Sigmoid colon (tissue), 7 donors: ENCODE results near the gene PCDHGB2. TPM values are rescaled to one million over a fixed set of nuclear protein-coding genes. Genes with fewer than 3 reads are reported as not detected.
"Not testable (repeated sequence)": the region's sequence is repeated elsewhere in the genome, so short reads cannot be mapped to it uniquely, and the experiment has no call there.

Experiments used
- DNase-seq: peaks from one replicate; pipeline ENCODE4 v3.0.0-alpha.2; 2019
- H3K27ac ChIP-seq, 4 donors: fragments of 200-600 bp; sonication (generic); one replicate each; pipeline ENCODE4 v1.5.1; 2016 to 2019; ENCODE audit warnings: mild to moderate bottlenecking in 1 of 4
- H3K27me3 ChIP-seq, 3 donors: fragments of 200-600 bp; sonication (generic); one replicate each; pipeline ENCODE4 v1.5.1; 2019; ENCODE audit warnings: mild to moderate bottlenecking in 1 of 3
- H3K36me3 ChIP-seq, 4 donors: fragments of 200-600 bp; sonication (generic); one replicate each; pipeline ENCODE4 v1.5.1; 2016 to 2019
- H3K4me1 ChIP-seq, 4 donors: fragments of 200-600 bp; sonication (generic); one replicate each; pipeline ENCODE4 v1.5.1; 2017 to 2019
- H3K4me3 ChIP-seq, 4 donors: fragments of 200-600 bp; sonication (generic); one replicate each; pipeline ENCODE4 v1.5.1; 2017 to 2019; ENCODE audit warnings: mild to moderate bottlenecking in 2 of 4, moderate library complexity in 1 of 4
- H3K9me3 ChIP-seq, 4 donors: fragments of 200-600 bp in 3 of 4; sonication (generic) in 3 of 4; one replicate each; pipeline versions ENCODE4 v1.5.1 to v1.6.1; 2013 to 2019
- EP300 ChIP-seq, 4 donors: sonication (generic); formaldehyde crosslinking; IDR thresholded peaks; one replicate each; pipeline ENCODE4 v1.6.1; 2017; ENCODE audit warnings: antibody characterized with exemption in 4 of 4
- POLR2A ChIP-seq, 2 donors: fragments of 450-650 bp; IDR thresholded peaks; one replicate each; pipeline ENCODE4 v1.6.1; 2016; ENCODE audit warnings: antibody characterized with exemption in 2 of 2, mild to moderate bottlenecking in 2 of 2, moderate library complexity in 2 of 2
- POLR2AphosphoS5 ChIP-seq, 4 donors: sonication (generic); formaldehyde crosslinking; IDR thresholded peaks; one replicate each; pipeline ENCODE4 v1.6.1; 2017; ENCODE audit warnings: antibody characterized with exemption in 4 of 4
- WGBS, 2 donors: extraction: QIAGEN DNeasy Blood & Tissue Kit; methylation state at CpG; one replicate each; pipeline ENCODE4 v1.1.7; 2013; 5-methylcytosine and 5-hydroxymethylcytosine counted together
- intact Hi-C: fragments of 100-400 bp; cut with DNase I; formaldehyde crosslinking; loops from one replicate; pipeline ENCODE4 v1.15.1; 2023
- polyA plus RNA-seq, 3 donors: library from polyadenylated mRNA; stranded (reverse); fragments of 200-250 nt; gene quantifications; one replicate each; pipeline ENCODE4 v1.2.3, GENCODE V29; 2013
- total RNA-seq, 4 donors: library from RNA; depleted of rRNA; stranded (reverse); fragments of >200 nt; gene quantifications; one replicate each; pipeline ENCODE4 v1.1.0, GENCODE V29; 2016
- TF ChIP-seq, protein P1 (sequence below), 4 experiments: fragments of 450-650 bp in 3 of 4; fragments of 200-600 bp in 1 of 4; IDR thresholded peaks; one replicate each; pipeline ENCODE4 v1.5.1; 2016 to 2019; ENCODE audit warnings: antibody characterized with exemption in 4 of 4, mild to moderate bottlenecking in 3 of 4, moderate library complexity in 2 of 4
- donor health status: healthy with polysubstance abuse.
- donor health status: Bipolar disorder and iron deficiency.
- donor health status: healthy.

The PCDHGB2 gene
- total and polyA plus RNA-seq, 7 donors: 0.51 to 12.9 (median 4.4) TPM; not detected in 2

DNA sequence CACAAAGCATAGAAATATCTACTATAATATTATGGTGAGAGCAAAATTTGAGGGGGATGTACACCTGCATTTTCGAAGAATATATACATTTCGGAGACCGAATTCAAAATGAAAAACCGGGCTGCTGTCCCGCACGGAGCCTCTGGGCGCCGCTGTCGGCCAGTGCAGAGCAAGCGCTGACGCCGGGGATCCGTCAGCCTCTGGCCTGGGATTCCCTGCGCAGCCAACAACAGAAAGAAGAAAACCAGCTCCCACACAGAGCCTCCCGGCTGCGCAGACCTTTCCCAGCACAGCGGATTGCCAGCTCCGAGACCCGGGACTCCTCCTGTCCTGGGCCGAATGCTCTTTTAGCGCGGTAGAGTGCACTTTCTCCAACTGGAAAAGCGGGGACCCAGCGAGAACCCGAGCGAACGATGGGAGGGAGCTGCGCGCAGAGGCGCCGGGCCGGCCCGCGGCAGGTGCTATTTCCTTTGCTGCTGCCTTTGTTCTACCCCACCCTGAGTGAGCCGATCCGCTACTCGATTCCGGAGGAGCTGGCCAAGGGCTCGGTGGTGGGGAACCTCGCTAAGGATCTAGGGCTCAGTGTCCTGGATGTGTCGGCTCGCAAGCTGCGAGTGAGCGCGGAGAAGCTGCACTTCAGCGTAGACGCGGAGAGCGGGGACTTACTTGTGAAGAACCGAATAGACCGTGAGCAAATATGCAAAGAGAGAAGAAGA is 48.2 kb downstream of the PCDHGB2 start, which contains the start of gene PCDHGB6:
Gene PCDHGB6 (plus strand): TSS at position 232 of the 716 bp plus-strand sequence. CDS start 182 bp downstream, at position 414.
- intact Hi-C loops: loop anchor here (5.0 kb wide), 1 partner anchor 119 kb away; no protein-coding TSS in a partner anchor
- 13 to 46% methylated on average over 51 of the region's 51 CpGs for WGBS, 2 donors
- not testable (repeated sequence) for H3K36me3 ChIP-seq, H3K4me1 ChIP-seq, DNase-seq, H3K27me3 ChIP-seq
- H3K27ac ChIP-seq: peak within 1 kb of the TSS in 1 of 4 donors; percentile 33
- peaks cover 36 to 92% (median 82%) of the 10 kb centered on the region in 4 donors for H3K9me3 ChIP-seq
- TF ChIP-seq, protein P1, sequence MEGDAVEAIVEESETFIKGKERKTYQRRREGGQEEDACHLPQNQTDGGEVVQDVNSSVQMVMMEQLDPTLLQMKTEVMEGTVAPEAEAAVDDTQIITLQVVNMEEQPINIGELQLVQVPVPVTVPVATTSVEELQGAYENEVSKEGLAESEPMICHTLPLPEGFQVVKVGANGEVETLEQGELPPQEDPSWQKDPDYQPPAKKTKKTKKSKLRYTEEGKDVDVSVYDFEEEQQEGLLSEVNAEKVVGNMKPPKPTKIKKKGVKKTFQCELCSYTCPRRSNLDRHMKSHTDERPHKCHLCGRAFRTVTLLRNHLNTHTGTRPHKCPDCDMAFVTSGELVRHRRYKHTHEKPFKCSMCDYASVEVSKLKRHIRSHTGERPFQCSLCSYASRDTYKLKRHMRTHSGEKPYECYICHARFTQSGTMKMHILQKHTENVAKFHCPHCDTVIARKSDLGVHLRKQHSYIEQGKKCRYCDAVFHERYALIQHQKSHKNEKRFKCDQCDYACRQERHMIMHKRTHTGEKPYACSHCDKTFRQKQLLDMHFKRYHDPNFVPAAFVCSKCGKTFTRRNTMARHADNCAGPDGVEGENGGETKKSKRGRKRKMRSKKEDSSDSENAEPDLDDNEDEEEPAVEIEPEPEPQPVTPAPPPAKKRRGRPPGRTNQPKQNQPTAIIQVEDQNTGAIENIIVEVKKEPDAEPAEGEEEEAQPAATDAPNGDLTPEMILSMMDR (IDR thresholded peaks at IDR 0.05): peak in 3 of 4 experiments; percentile 9 to 32 (median 21)
- peak within 1 kb of the TSS; percentile 5 to 33 (median 29) for H3K4me3 ChIP-seq

DNA sequence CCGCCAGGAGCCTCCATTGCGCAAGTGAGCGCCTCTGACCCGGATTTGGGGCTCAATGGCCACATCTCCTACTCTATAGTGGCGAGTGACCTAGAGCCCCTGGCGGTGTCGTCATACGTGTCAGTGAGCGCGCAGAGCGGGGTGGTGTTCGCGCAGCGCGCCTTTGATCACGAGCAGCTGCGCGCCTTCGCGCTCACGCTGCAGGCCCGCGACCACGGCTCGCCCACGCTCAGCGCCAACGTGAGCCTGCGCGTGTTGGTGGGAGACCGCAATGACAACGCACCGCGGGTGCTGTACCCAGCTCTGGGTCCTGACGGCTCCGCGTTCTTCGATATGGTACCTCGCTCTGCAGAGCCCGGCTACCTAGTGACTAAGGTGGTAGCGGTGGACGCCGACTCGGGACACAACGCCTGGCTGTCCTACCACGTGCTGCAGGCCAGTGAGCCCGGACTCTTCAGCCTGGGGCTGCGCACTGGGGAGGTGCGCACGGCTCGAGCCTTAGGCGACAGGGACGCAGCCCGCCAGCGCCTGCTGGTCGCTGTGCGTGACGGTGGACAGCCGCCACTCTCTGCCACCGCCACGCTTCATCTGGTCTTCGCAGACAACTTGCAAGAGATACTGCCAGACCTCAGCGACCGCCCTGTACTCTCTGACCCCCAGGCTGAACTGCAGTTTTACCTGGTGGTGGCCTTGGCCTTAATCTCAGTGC is 50.0 kb downstream of the PCDHGB2 start:
- WGBS, 2 donors: 30 to 67% methylated on average over 64 of the region's 64 CpGs
- DNase-seq: peak; percentile 46

DNA sequence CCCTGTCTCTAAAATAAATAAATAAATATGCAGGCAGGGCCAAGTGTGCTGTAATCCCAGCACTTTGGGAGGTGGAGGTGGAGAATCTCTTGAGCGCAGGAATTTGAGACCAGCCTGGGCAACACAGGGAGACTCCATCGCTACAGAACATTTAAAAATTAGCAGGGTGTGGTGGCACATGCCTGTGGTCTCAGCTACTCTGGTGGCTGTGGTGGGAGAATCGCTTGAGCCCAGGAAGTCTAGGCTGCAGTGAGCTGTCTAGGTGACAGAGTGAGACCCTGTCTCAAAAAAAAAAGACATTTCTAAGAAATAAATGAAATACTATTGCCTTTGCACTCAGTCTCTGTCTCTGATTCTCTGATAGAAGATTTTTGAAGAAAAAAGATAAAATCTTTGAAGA is 51.8 kb downstream of the PCDHGB2 start:
- TF ChIP-seq, protein P1 (IDR thresholded peaks at IDR 0.05): no peak
- TF ChIP-seq POLR2A (IDR thresholded peaks at IDR 0.05): no peak
- no peak for TF ChIP-seq POLR2AphosphoS5 (IDR thresholded peaks at IDR 0.05)
- no peak for TF ChIP-seq EP300 (IDR thresholded peaks at IDR 0.05)
- Histone ChIP-seq H3K4me3 (no peak overlapping the region), H3K27ac (no peak overlapping the region), H3K36me3 (peaks cover 0 to 11% (median 0%) of the 10 kb centered on the region in 4 donors), H3K4me1 (no peaks in the 10 kb centered on the region), H3K27me3 (no peaks in the 10 kb centered on the region), H3K9me3 (peaks cover 40 to 92% (median 78%) of the 10 kb centered on the region in 4 donors)
- WGBS, 2 donors: 68 to 77% methylated on average over 3 of the region's 3 CpGs
- intact Hi-C loops: no loop called here
- DNase-seq: no peak

More for the DNA sequence above, 50.0 kb downstream of the PCDHGB2 start:
- no peak overlapping the region for H3K27ac ChIP-seq
- intact Hi-C loops: loop anchor here (5.0 kb wide), 1 partner anchor 118 kb away; no protein-coding TSS in a partner anchor
- peaks cover 37 to 91% (median 83%) of the 10 kb centered on the region in 4 donors for H3K9me3 ChIP-seq
- H3K36me3 ChIP-seq: peaks cover 0 to 11% (median 0%) of the 10 kb centered on the region in 4 donors
- no peak overlapping the region for H3K4me3 ChIP-seq
- H3K4me1 ChIP-seq: no peaks in the 10 kb centered on the region
- no peaks in the 10 kb centered on the region for H3K27me3 ChIP-seq
- TF ChIP-seq POLR2AphosphoS5 (IDR thresholded peaks at IDR 0.05): no peak
- TF ChIP-seq POLR2A (IDR thresholded peaks at IDR 0.05): no peak
- no peak for TF ChIP-seq EP300 (IDR thresholded peaks at IDR 0.05)
- TF ChIP-seq, protein P1 (IDR thresholded peaks at IDR 0.05): no peak

Other genes with a start within 250 kb of the PCDHGB2 start
Only the 30 nearest of the 36 such genes appear.
- gene PCDHB9, start 172.8 kb upstream of the PCDHGB2 start, total RNA-seq: 1 to 10 TPM; 2.1 to 6.2 (median 5.1) TPM
- under 1 TPM in 2 of 3 donors, not detected in 1; under 0.01 to 0.26 TPM for gene PCDHB9, start 172.8 kb upstream of the PCDHGB2 start, polyA plus RNA-seq
- 1 to 10 TPM; 3.9 to 6.2 (median 4.9) TPM for gene PCDHB10, start 167.6 kb upstream of the PCDHGB2 start, total RNA-seq
- under 1 TPM in 2 of 3 donors, not detected in 1; 0.60 to 0.80 TPM for gene PCDHB10, start 167.6 kb upstream of the PCDHGB2 start, polyA plus RNA-seq
- 1 to 10 TPM; 1.8 to 5.0 (median 3.6) TPM for gene PCDHB11, start 160.4 kb upstream of the PCDHGB2 start, total RNA-seq
- under 1 TPM in 1 of 3 donors, not detected in 2; 0.34 TPM for gene PCDHB11, start 160.4 kb upstream of the PCDHGB2 start, polyA plus RNA-seq
- gene PCDHB12, start 151.3 kb upstream of the PCDHGB2 start, total RNA-seq: 10 to 100 TPM in 1 of 4 donors, 1 to 10 TPM in 3; 4.3 to 10.2 (median 5.7) TPM
- gene PCDHB12, start 151.3 kb upstream of the PCDHGB2 start, polyA plus RNA-seq: under 1 TPM in 2 of 3 donors, not detected in 1; 0.34 to 0.60 TPM
- 1 to 10 TPM; 3.3 to 7.8 (median 6.1) TPM for gene PCDHB13, start 146.1 kb upstream of the PCDHGB2 start, total RNA-seq
- gene PCDHB13, start 146.1 kb upstream of the PCDHGB2 start, polyA plus RNA-seq: under 1 TPM in 2 of 3 donors, not detected in 1; 0.23 to 0.52 TPM
- gene PCDHB14, start 136.7 kb upstream of the PCDHGB2 start, total RNA-seq: 10 to 100 TPM in 1 of 4 donors, 1 to 10 TPM in 3; 6.3 to 10.5 (median 8.3) TPM
- gene PCDHB14, start 136.7 kb upstream of the PCDHGB2 start, polyA plus RNA-seq: 1 to 10 TPM in 1 of 3 donors, not detected in 2; 1.0 TPM
- 1 to 10 TPM; 2.9 to 7.3 (median 5.4) TPM for gene PCDHB15, start 114.6 kb upstream of the PCDHGB2 start, total RNA-seq
- under 1 TPM in 2 of 3 donors, not detected in 1; 0.23 to 0.93 TPM for gene PCDHB15, start 114.6 kb upstream of the PCDHGB2 start, polyA plus RNA-seq
- under 1 TPM in 2 of 4 donors, not detected in 2; 0.81 to 0.82 TPM for gene SLC25A2, start 55.9 kb upstream of the PCDHGB2 start, total RNA-seq
- under 1 TPM in 1 of 3 donors, not detected in 2; 0.35 TPM for gene SLC25A2, start 55.9 kb upstream of the PCDHGB2 start, polyA plus RNA-seq
- 10 to 100 TPM; 44.9 to 62.2 (median 48.1) TPM for gene TAF7, start 39.2 kb upstream of the PCDHGB2 start, total RNA-seq
- 10 to 100 TPM; 60.1 to 68.0 (median 62.7) TPM for gene TAF7, start 39.2 kb upstream of the PCDHGB2 start, polyA plus RNA-seq
- 1 to 10 TPM in 3 of 4 donors, under 1 TPM in 1; 0.71 to 1.4 (median 1.1) TPM for gene PCDHGA1, start 29.5 kb upstream of the PCDHGB2 start, total RNA-seq
- gene PCDHGA1, start 29.5 kb upstream of the PCDHGB2 start, polyA plus RNA-seq: under 1 TPM in 1 of 3 donors, not detected in 2; 0.26 TPM
- gene PCDHGA2, start 21.2 kb upstream of the PCDHGB2 start, total RNA-seq: 1 to 10 TPM; 2.8 to 4.9 (median 3.8) TPM
- under 1 TPM in 1 of 3 donors, not detected in 2; 0.47 TPM for gene PCDHGA2, start 21.2 kb upstream of the PCDHGB2 start, polyA plus RNA-seq
- 1 to 10 TPM; 1.5 to 4.4 (median 3.1) TPM for gene PCDHGA3, start 16.2 kb upstream of the PCDHGB2 start, total RNA-seq
- gene PCDHGA3, start 16.2 kb upstream of the PCDHGB2 start, polyA plus RNA-seq: under 1 TPM in 2 of 3 donors, not detected in 1; 0.19 to 0.60 TPM
- gene PCDHGB1, start 9.9 kb upstream of the PCDHGB2 start, total RNA-seq: 1 to 10 TPM; 2.5 to 8.4 (median 4.1) TPM
- under 1 TPM in 1 of 3 donors, not detected in 2; 0.26 TPM for gene PCDHGB1, start 9.9 kb upstream of the PCDHGB2 start, polyA plus RNA-seq
- 10 to 100 TPM in 1 of 4 donors, 1 to 10 TPM in 3; 5.0 to 11.3 (median 6.7) TPM for gene PCDHGA4, start 5.0 kb upstream of the PCDHGB2 start, total RNA-seq
- gene PCDHGA4, start 5.0 kb upstream of the PCDHGB2 start, polyA plus RNA-seq: under 1 TPM in 1 of 3 donors, not detected in 2; 0.47 TPM
- gene PCDHGA5, start 4.2 kb downstream of the PCDHGB2 start, total RNA-seq: 1 to 10 TPM; 5.3 to 8.3 (median 7.2) TPM
- gene PCDHGA5, start 4.2 kb downstream of the PCDHGB2 start, polyA plus RNA-seq: under 1 TPM in 1 of 3 donors, not detected in 2; 0.57 TPM
- 10 to 100 TPM in 1 of 4 donors, 1 to 10 TPM in 3; 6.1 to 16.1 (median 7.7) TPM for gene PCDHGB3, start 10.2 kb downstream of the PCDHGB2 start, total RNA-seq
- gene PCDHGB3, start 10.2 kb downstream of the PCDHGB2 start, polyA plus RNA-seq: under 1 TPM in 2 of 3 donors, not detected in 1; under 0.01 to 0.41 TPM
- 10 to 100 TPM in 2 of 4 donors, 1 to 10 TPM in 2; 5.4 to 13.6 (median 8.4) TPM for gene PCDHGA6, start 13.9 kb downstream of the PCDHGB2 start, total RNA-seq
- gene PCDHGA6, start 13.9 kb downstream of the PCDHGB2 start, polyA plus RNA-seq: under 1 TPM in 1 of 3 donors, not detected in 2; 0.85 TPM
- 10 to 100 TPM in 3 of 4 donors, 1 to 10 TPM in 1; 8.2 to 15.2 (median 10.9) TPM for gene PCDHGA7, start 22.7 kb downstream of the PCDHGB2 start, total RNA-seq
- gene PCDHGA7, start 22.7 kb downstream of the PCDHGB2 start, polyA plus RNA-seq: under 1 TPM in 1 of 3 donors, not detected in 2; 0.42 TPM
- gene PCDHGB4, start 27.7 kb downstream of the PCDHGB2 start, total RNA-seq: 1 to 10 TPM; 6.1 to 9.1 (median 7.5) TPM
- under 1 TPM in 1 of 3 donors, not detected in 2; 0.54 TPM for gene PCDHGB4, start 27.7 kb downstream of the PCDHGB2 start, polyA plus RNA-seq
- 1 to 10 TPM; 4.4 to 7.9 (median 6.6) TPM for gene PCDHGA8, start 32.6 kb downstream of the PCDHGB2 start, total RNA-seq
- under 1 TPM in 1 of 3 donors, not detected in 2; 0.16 TPM for gene PCDHGA8, start 32.6 kb downstream of the PCDHGB2 start, polyA plus RNA-seq
- gene PCDHGB5, start 38.0 kb downstream of the PCDHGB2 start, total RNA-seq: 10 to 100 TPM; 10.0 to 16.6 (median 11.8) TPM
- gene PCDHGB5, start 38.0 kb downstream of the PCDHGB2 start, polyA plus RNA-seq: 1 to 10 TPM in 1 of 3 donors, under 1 TPM in 1, not detected in 1; 0.23 to 1.3 TPM
- 10 to 100 TPM in 3 of 4 donors, 1 to 10 TPM in 1; 7.5 to 15.8 (median 11.3) TPM for gene PCDHGA9, start 42.8 kb downstream of the PCDHGB2 start, total RNA-seq
- gene PCDHGA9, start 42.8 kb downstream of the PCDHGB2 start, polyA plus RNA-seq: under 1 TPM in 1 of 3 donors, not detected in 2; 0.79 TPM
- 10 to 100 TPM in 3 of 4 donors, 1 to 10 TPM in 1; 8.9 to 15.0 (median 12.1) TPM for gene PCDHGB6, start 48.0 kb downstream of the PCDHGB2 start, total RNA-seq
- gene PCDHGB6, start 48.0 kb downstream of the PCDHGB2 start, polyA plus RNA-seq: 1 to 10 TPM in 1 of 3 donors, not detected in 2; 1.2 TPM
- 10 to 100 TPM in 2 of 4 donors, 1 to 10 TPM in 2; 6.1 to 11.5 (median 9.0) TPM for gene PCDHGA10, start 53.0 kb downstream of the PCDHGB2 start, total RNA-seq
- gene PCDHGA10, start 53.0 kb downstream of the PCDHGB2 start, polyA plus RNA-seq: 1 to 10 TPM in 1 of 3 donors, under 1 TPM in 2; 0.23 to 1.0 (median 0.60) TPM
- gene PCDHGB7, start 57.7 kb downstream of the PCDHGB2 start, total RNA-seq: 10 to 100 TPM; 16.1 to 19.4 (median 17.6) TPM
- gene PCDHGB7, start 57.7 kb downstream of the PCDHGB2 start, polyA plus RNA-seq: 1 to 10 TPM in 1 of 3 donors, under 1 TPM in 1, not detected in 1; 0.60 to 2.4 TPM
- 10 to 100 TPM in 1 of 4 donors, 1 to 10 TPM in 3; 6.1 to 10.8 (median 8.1) TPM for gene PCDHGA11, start 61.1 kb downstream of the PCDHGB2 start, total RNA-seq
- under 1 TPM in 1 of 3 donors, not detected in 2; 0.89 TPM for gene PCDHGA11, start 61.1 kb downstream of the PCDHGB2 start, polyA plus RNA-seq
- gene PCDHGA12, start 70.5 kb downstream of the PCDHGB2 start, total RNA-seq: 10 to 100 TPM in 2 of 4 donors, 1 to 10 TPM in 2; 5.4 to 14.1 (median 11.3) TPM
- gene PCDHGA12, start 70.5 kb downstream of the PCDHGB2 start, polyA plus RNA-seq: under 1 TPM in 1 of 3 donors, not detected in 2; 0.80 TPM
- 10 to 100 TPM; 31.4 to 47.8 (median 39.4) TPM for gene PCDHGC3, start 116.0 kb downstream of the PCDHGB2 start, total RNA-seq
- gene PCDHGC3, start 116.0 kb downstream of the PCDHGB2 start, polyA plus RNA-seq: 10 to 100 TPM in 2 of 3 donors, 1 to 10 TPM in 1; 5.1 to 24.1 (median 23.4) TPM
- gene PCDHGC4, start 125.0 kb downstream of the PCDHGB2 start, total RNA-seq: 1 to 10 TPM; 2.5 to 8.6 (median 5.2) TPM
- under 1 TPM in 1 of 3 donors, not detected in 2; 0.47 TPM for gene PCDHGC4, start 125.0 kb downstream of the PCDHGB2 start, polyA plus RNA-seq
- gene PCDHGC5, start 129.1 kb downstream of the PCDHGB2 start, total RNA-seq: 1 to 10 TPM; 1.1 to 5.6 (median 3.6) TPM
- under 1 TPM in 2 of 3 donors, not detected in 1; 0.26 to 0.60 TPM for gene PCDHGC5, start 129.1 kb downstream of the PCDHGB2 start, polyA plus RNA-seq